Neural progenitor cell (in vitro differentiated cells): Measurements from ENCODE around the gene GDF10.
A peak's percentile ranks its signal among the peaks of the same experiment; 100 is the strongest.

Source experiments
- CTCF ChIP-seq: fragments of 200-600 bp; sonication (generic); IDR thresholded peaks from 2 replicates; pipeline ENCODE4 v1.5.1; 2017; ENCODE audit warnings: antibody characterized with exemption, mild to moderate bottlenecking
- EZH2 ChIP-seq: fragments of 200-600 bp; sonication (generic); IDR thresholded peaks from 2 replicates; pipeline ENCODE4 v1.6.1; 2017; ENCODE audit warnings: antibody characterized with exemption, mild to moderate bottlenecking, moderate library complexity

GRCh38 chr10:47309408-47310089 is 9.6 kb downstream of the GDF10 start:
- TF ChIP-seq CTCF (peak; percentile 66), EZH2 (no peak)
